PC-3 (cell line): ENCODE data around the gene FUBP3. TPM values are rescaled to one million over a fixed set of nuclear protein-coding genes. Genes with fewer than 3 reads are reported as not detected.

Experiments used
- ATAC-seq: fragments of 200-7000 bp; cut with Tn5 transposase; 2 replicates; pipeline ENCODE4 v1.9.1; 2020; ENCODE audit warnings: mild to moderate bottlenecking, moderate library complexity
- BruUV-seq: library from RNA; stranded (reverse); fragments of 400-500 nt; replicated peaks from 2 replicates; lab custom pipeline; 2021; lab: Mats Ljungman, UMichigan
- CTCF ChIA-PET: fragments of 300-600 bp; sonication (Branson Sonifier 250); formaldehyde crosslinking; loops from one replicate; lab custom pipeline; 2022; ENCODE audit warnings: antibody characterized with exemption; lab: Charles Lee
- POLR2A ChIA-PET: fragments of 300-600 bp; sonication (Branson Sonifier 250); formaldehyde crosslinking; loops from one replicate; lab custom pipeline; 2022; ENCODE audit warnings: antibody characterized with exemption; ENCODE audit not compliant: unreplicated experiment; lab: Charles Lee
- DNase-seq: peaks from one replicate; pipeline ENCODE4 v3.0.0-alpha.2; 2015
- H2AFZ ChIP-seq: fragments of 300-600 bp; sonication (generic); 2 replicates; pipeline ENCODE4 v1.6.0; 2016; ENCODE audit warnings: antibody characterized with exemption, low read length
- H3F3A ChIP-seq: fragments of 300-600 bp; sonication (generic); one replicate; pipeline ENCODE4 v1.6.0; 2017; ENCODE audit warnings: antibody characterized with exemption, low read length, control low read depth, mild to moderate bottlenecking; ENCODE audit not compliant: unreplicated experiment
- H3K27ac ChIP-seq: fragments of 300-600 bp; sonication (generic); 2 replicates; pipeline ENCODE4 v1.5.1; 2016; ENCODE audit warnings: mild to moderate bottlenecking, low read length
- H3K27me3 ChIP-seq: fragments of 300-600 bp; sonication (generic); 2 replicates; pipeline ENCODE4 v1.6.1; 2016; ENCODE audit warnings: low read length, mixed read lengths
- H3K36me3 ChIP-seq: fragments of 300-600 bp; sonication (generic); 2 replicates; pipeline ENCODE4 v1.6.1; 2016; ENCODE audit warnings: low read depth, mixed run types, low read length, mixed read lengths
- H3K4me1 ChIP-seq: fragments of 300-600 bp; sonication (generic); 2 replicates; pipeline ENCODE4 v1.5.1; 2016; ENCODE audit warnings: low read length; ENCODE audit not compliant: insufficient read depth
- H3K4me2 ChIP-seq: fragments of 300-600 bp; sonication (generic); 2 replicates; pipeline ENCODE4 v1.6.0; 2016; ENCODE audit warnings: low read length
- H3K4me3 ChIP-seq: fragments of 300-600 bp; sonication (generic); 2 replicates; pipeline ENCODE4 v1.5.1; 2016; ENCODE audit warnings: mild to moderate bottlenecking, low read length, mixed read lengths
- H3K79me2 ChIP-seq: fragments of 300-600 bp; sonication (generic); 2 replicates; pipeline ENCODE4 v1.6.1; 2017; ENCODE audit warnings: low read length, mixed read lengths
- H3K9ac ChIP-seq: fragments of 300-600 bp; sonication (generic); 2 replicates; pipeline ENCODE4 v1.6.0; 2016; ENCODE audit warnings: mild to moderate bottlenecking, low read length
- H3K9me2 ChIP-seq: fragments of 300-600 bp; sonication (generic); replicated peaks from 2 replicates; pipeline ENCODE4 v1.6.1; 2016; ENCODE audit warnings: mixed run types, low read length, mixed read lengths
- H3K9me3 ChIP-seq: fragments of 300-600 bp; sonication (generic); 2 replicates; pipeline ENCODE4 v1.6.1; 2016; ENCODE audit warnings: low read length, mixed read lengths
- H4K20me1 ChIP-seq: fragments of 300-600 bp; sonication (generic); 2 replicates; pipeline ENCODE4 v1.6.1; 2016; ENCODE audit warnings: low read length, mixed read lengths
- EZH2 ChIP-seq: fragments of 300-600 bp; sonication (generic); IDR thresholded peaks from one replicate; pipeline ENCODE4 v1.6.1; 2017; ENCODE audit warnings: antibody characterized with exemption, mild to moderate bottlenecking, low read length; ENCODE audit not compliant: unreplicated experiment
- EZH2phosphoT487 ChIP-seq: fragments of 300-600 bp; sonication (generic); IDR thresholded peaks from 2 replicates; pipeline ENCODE4 v1.6.1; 2018; ENCODE audit warnings: mild to moderate bottlenecking, antibody characterized with exemption, low read length, borderline replicate concordance
- intact Hi-C: fragments of 100-400 bp; cut with micrococcal nuclease; formaldehyde crosslinking; loops from 2 replicates; pipeline ENCODE4 v1.9.0; 2023
- total RNA-seq: library from RNA; depleted of rRNA; stranded (reverse); fragments of >200 nt; gene quantifications from 2 replicates; pipeline ENCODE4 v1.2.3, GENCODE V29; 2014
- TF ChIP-seq, protein P1 (sequence below): fragments of 300-600 bp; sonication (generic); conservative IDR thresholded peaks from 2 replicates; pipeline ENCODE4 v1.5.1; 2017; ENCODE audit warnings: antibody characterized with exemption, low read depth, mild to moderate bottlenecking, low read length

The FUBP3 gene
- total RNA-seq, 1 experiment from 2014 or later = 53.7 TPM

DNA sequence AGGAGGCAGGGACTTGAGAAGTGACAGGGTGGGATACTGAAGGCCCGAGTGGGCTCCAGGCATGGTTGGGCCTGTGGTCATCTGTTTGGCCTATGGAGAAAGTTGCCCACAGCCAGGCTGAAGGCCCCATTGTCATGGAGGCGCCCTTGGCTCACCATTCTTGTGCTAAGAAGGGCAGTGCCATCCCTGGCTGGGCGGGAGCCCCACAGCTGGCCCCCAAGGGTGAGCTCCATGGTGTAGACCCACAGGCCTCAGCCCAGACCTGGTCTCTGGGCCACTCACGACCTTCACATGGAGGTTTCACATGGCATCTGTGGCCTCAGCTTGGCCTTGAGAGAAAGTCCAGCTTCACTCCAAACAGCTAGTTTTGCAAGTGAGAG, 50.7 kb downstream of the FUBP3 start:
- Histone ChIP-seq H3K9me2 (no peaks in the 10 kb centered on the region), H3F3A (no peaks in the 10 kb centered on the region), H3K4me3 (no peak overlapping the region), H3K36me3 (no peaks in the 10 kb centered on the region; the same call in 1 of the 2 replicates), H3K79me2 (no peaks in the 10 kb centered on the region), H3K4me2 (no peak overlapping the region), H3K27me3 (no peaks in the 10 kb centered on the region), H3K9ac (no peak overlapping the region), H3K27ac (no peak overlapping the region), H3K9me3 (no peaks in the 10 kb centered on the region), H2AFZ (no peak overlapping the region), H4K20me1 (no peaks in the 10 kb centered on the region), H3K4me1 (no peaks in the 10 kb centered on the region)
- POLR2A ChIA-PET = no interaction called here
- no peak for DNase-seq
- TF ChIP-seq EZH2phosphoT487 (no peak), EZH2 (no peak)
- TF ChIP-seq, protein P1, sequence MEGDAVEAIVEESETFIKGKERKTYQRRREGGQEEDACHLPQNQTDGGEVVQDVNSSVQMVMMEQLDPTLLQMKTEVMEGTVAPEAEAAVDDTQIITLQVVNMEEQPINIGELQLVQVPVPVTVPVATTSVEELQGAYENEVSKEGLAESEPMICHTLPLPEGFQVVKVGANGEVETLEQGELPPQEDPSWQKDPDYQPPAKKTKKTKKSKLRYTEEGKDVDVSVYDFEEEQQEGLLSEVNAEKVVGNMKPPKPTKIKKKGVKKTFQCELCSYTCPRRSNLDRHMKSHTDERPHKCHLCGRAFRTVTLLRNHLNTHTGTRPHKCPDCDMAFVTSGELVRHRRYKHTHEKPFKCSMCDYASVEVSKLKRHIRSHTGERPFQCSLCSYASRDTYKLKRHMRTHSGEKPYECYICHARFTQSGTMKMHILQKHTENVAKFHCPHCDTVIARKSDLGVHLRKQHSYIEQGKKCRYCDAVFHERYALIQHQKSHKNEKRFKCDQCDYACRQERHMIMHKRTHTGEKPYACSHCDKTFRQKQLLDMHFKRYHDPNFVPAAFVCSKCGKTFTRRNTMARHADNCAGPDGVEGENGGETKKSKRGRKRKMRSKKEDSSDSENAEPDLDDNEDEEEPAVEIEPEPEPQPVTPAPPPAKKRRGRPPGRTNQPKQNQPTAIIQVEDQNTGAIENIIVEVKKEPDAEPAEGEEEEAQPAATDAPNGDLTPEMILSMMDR = no peak
- BruUV-seq = no TSS peak
- no peak for ATAC-seq
- intact Hi-C loops = no loop called here
- CTCF ChIA-PET = no interaction called here

DNA sequence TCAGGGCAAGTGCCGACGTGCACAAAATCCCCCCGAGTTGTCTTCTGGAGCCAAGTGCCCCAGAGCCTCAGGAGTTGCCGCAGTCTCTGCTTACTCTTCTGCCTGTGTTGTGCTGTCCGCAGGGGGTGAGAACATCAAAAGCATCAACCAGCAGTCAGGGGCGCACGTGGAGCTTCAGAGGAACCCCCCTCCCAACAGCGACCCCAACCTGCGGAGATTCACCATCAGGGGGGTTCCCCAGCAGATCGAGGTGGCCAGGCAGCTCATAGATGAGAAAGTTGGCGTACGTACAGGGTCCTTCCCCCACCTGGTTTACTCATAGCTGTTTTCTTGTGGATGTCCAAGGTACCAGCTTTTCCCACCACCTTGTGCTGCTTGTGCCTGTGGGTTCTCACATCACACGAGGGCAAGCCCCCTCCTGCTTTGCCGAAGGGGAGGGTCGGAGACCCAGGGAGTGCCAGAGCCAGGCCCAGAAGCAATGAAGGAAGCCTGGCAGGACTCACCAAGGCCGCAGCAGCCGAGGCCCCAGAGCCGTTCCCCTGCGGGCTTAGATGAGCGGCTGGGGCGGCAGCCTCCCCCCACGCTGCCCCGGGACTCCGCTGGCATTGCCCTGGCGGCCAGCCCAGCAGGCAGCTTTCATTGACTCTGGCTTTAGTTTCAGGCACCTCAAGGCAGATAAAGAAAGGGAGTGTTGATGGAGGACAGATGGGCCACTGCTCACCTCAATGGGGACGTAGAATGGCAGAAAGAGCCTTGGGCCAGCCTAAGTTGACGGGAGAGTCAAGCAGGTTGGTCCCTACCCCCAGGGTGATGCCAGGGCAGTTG, 51.3 kb downstream of the FUBP3 start:
- Histone ChIP-seq H3K4me3 (no peak overlapping the region), H3K4me2 (no peak overlapping the region), H3K9me3 (no peaks in the 10 kb centered on the region), H2AFZ (no peak overlapping the region), H3K27me3 (no peaks in the 10 kb centered on the region), H3F3A (no peaks in the 10 kb centered on the region), H3K36me3 (no peaks in the 10 kb centered on the region; the same call in 1 of the 2 replicates), H3K79me2 (no peaks in the 10 kb centered on the region), H3K9ac (no peak overlapping the region), H3K27ac (no peak overlapping the region), H3K4me1 (no peaks in the 10 kb centered on the region), H4K20me1 (no peaks in the 10 kb centered on the region), H3K9me2 (no peaks in the 10 kb centered on the region)
- no peak for ATAC-seq
- TF ChIP-seq EZH2 = no peak
- TF ChIP-seq EZH2phosphoT487 = no peak
- TF ChIP-seq, protein P1 = no peak
- CTCF ChIA-PET = no interaction called here
- DNase-seq = no peak
- BruUV-seq = no TSS peak
- POLR2A ChIA-PET = no interaction called here
- intact Hi-C loops = no loop called here
